Left ventricle myocardium inferior (tissue), 1 donor: Measurements from ENCODE around the gene MUSTN1. TPM values are rescaled to one million over a fixed set of nuclear protein-coding genes. Genes with fewer than 3 reads are reported as not detected.

ENCODE experiments used
- DNase-seq: peaks from one replicate; pipeline ENCODE4 v3.0.0-alpha.2; 2020
- H3K27ac ChIP-seq: fragments of 200-600 bp; replicated peaks from 2 replicates; pipeline ENCODE4 v1.8.0; 2021
- H3K27me3 ChIP-seq: fragments of 200-600 bp; 2 replicates; pipeline ENCODE4 v1.8.0; 2021; ENCODE audit warnings: low read depth
- H3K36me3 ChIP-seq: fragments of 200-600 bp; 2 replicates; pipeline ENCODE4 v1.8.0; 2021
- H3K4me1 ChIP-seq: fragments of 200-600 bp; 2 replicates; pipeline ENCODE4 v1.8.0; 2021
- H3K4me3 ChIP-seq: fragments of 200-600 bp; 2 replicates; pipeline ENCODE4 v1.8.0; 2021; ENCODE audit warnings: mild to moderate bottlenecking, moderate library complexity
- H3K9me3 ChIP-seq: fragments of 200-600 bp; replicated peaks from 2 replicates; pipeline ENCODE4 v1.8.0; 2021
- CTCF ChIP-seq: fragments of 200-600 bp; IDR thresholded peaks from 2 replicates; pipeline ENCODE4 v1.8.0; 2021; ENCODE audit warnings: antibody characterized with exemption, mild to moderate bottlenecking, borderline replicate concordance
- intact Hi-C: fragments of 100-400 bp; cut with micrococcal nuclease; formaldehyde crosslinking; loops from one replicate; pipeline ENCODE4 v1.11.0; 2022
- total RNA-seq: library from RNA; stranded (reverse); fragmentation: NEBNext Ultra II Directional; extraction: Animal tissue kit (Norgen Biotek cat#: 25700); gene quantifications from one replicate; pipeline ENCODE4 v1.2.1, GENCODE V29; 2021
- donor health status: DM: no; HTN: yes; CAD: no; lungs with severe emphysema.

MUSTN1 gene
- total RNA-seq, 1 donor from 2014 or later, result 32.7 TPM

GRCh38 chr3:52792413-52792812 lies 42.4 kb downstream of the MUSTN1 start:
- H3K27me3 ChIP-seq, result no peaks in the 10 kb centered on the region
- H3K4me1 ChIP-seq, result no peaks in the 10 kb centered on the region
- intact Hi-C loops, result no loop called here
- no peak overlapping the region for H3K4me3 ChIP-seq
- TF ChIP-seq CTCF, result no peak
- H3K9me3 ChIP-seq, result no peaks in the 10 kb centered on the region
- H3K36me3 ChIP-seq, result no peaks in the 10 kb centered on the region
- DNase-seq, result no peak
- no peak overlapping the region for H3K27ac ChIP-seq

GRCh38 chr3:52791928-52792327 lies 42.9 kb downstream of the MUSTN1 start:
- no peaks in the 10 kb centered on the region for H3K4me1 ChIP-seq
- H3K4me3 ChIP-seq, result no peak overlapping the region
- no peaks in the 10 kb centered on the region for H3K36me3 ChIP-seq
- no peaks in the 10 kb centered on the region for H3K27me3 ChIP-seq
- no peaks in the 10 kb centered on the region for H3K9me3 ChIP-seq
- H3K27ac ChIP-seq, result no peak overlapping the region
- DNase-seq, result no peak
- TF ChIP-seq CTCF, result no peak
- intact Hi-C loops, result no loop called here

GRCh38 chr3:52791366-52791765 lies 43.5 kb downstream of the MUSTN1 start:
- no peak overlapping the region for H3K27ac ChIP-seq
- H3K27me3 ChIP-seq, result no peaks in the 10 kb centered on the region
- H3K4me1 ChIP-seq, result no peaks in the 10 kb centered on the region
- TF ChIP-seq CTCF, result no peak
- DNase-seq, result no peak
- no peak overlapping the region for H3K4me3 ChIP-seq
- H3K9me3 ChIP-seq, result no peaks in the 10 kb centered on the region
- H3K36me3 ChIP-seq, result no peaks in the 10 kb centered on the region
- intact Hi-C loops, result no loop called here

- DNase-seq, result no peak
- H3K27me3 ChIP-seq, result no peaks in the 10 kb centered on the region
- H3K9me3 ChIP-seq, result no peaks in the 10 kb centered on the region
- H3K4me1 ChIP-seq, result no peaks in the 10 kb centered on the region
- no peaks in the 10 kb centered on the region for H3K36me3 ChIP-seq
- intact Hi-C loops, result no loop called here
- no peak overlapping the region for H3K4me3 ChIP-seq
- no peak overlapping the region for H3K27ac ChIP-seq
- no peak for TF ChIP-seq CTCF
Observed at GRCh38 chr3:52790741-52791140, 44.1 kb downstream of the MUSTN1 start.

- Histone ChIP-seq H3K4me3 (no peak overlapping the region), H3K36me3 (no peaks in the 10 kb centered on the region), H3K9me3 (no peaks in the 10 kb centered on the region), H3K27ac (no peak overlapping the region), H3K4me1 (no peaks in the 10 kb centered on the region), H3K27me3 (no peaks in the 10 kb centered on the region)
- no peak for TF ChIP-seq CTCF
- intact Hi-C loops, result no loop called here
- DNase-seq, result no peak
Observed at GRCh38 chr3:52790337-52790736, 44.5 kb downstream of the MUSTN1 start.

- Histone ChIP-seq H3K36me3 (no peaks in the 10 kb centered on the region), H3K4me1 (no peaks in the 10 kb centered on the region), H3K4me3 (no peak overlapping the region), H3K27ac (no peak overlapping the region), H3K27me3 (no peaks in the 10 kb centered on the region), H3K9me3 (no peaks in the 10 kb centered on the region)
- TF ChIP-seq CTCF, result no peak
- intact Hi-C loops, result no loop called here
- DNase-seq, result no peak
Observed at GRCh38 chr3:52789746-52790040, 45.1 kb downstream of the MUSTN1 start.
